NCI-H2081 (cell line): Measurements from ENCODE around the gene GTPBP2.

Experiments used
- DNase-seq, 2 experiments: peaks; one replicate each; lab custom pipeline; 2025; lab: John Stamatoyannopoulos, UW

GTPBP2 gene

GRCh38 chr6:43578748-43579147, 50.3 kb downstream of the GTPBP2 start:
- no peak for DNase-seq

- DNase-seq: peak; percentile 93 to 95
Measured at GRCh38 chr6:43575772-43576551, 53.1 kb downstream of the GTPBP2 start, which contains the start of the genes POLH and XPO5. POLH (plus strand) TSS chr6:43576185; CDS start chr6:43582320, 6,135 bp downstream. XPO5 (minus strand) TSS chr6:43576038; CDS start chr6:43575864, 174 bp downstream.

GRCh38 chr6:43575105-43575771, 53.8 kb downstream of the GTPBP2 start:
- DNase-seq: peak in 1 of 2 experiments; percentile 31

- DNase-seq: no peak
Measured at GRCh38 chr6:43572015-43572414, 57.0 kb downstream of the GTPBP2 start.

GRCh38 chr6:43570876-43571441, 58.1 kb downstream of the GTPBP2 start:
- no peak for DNase-seq
